PC-3 (cell line): ENCODE data around the gene KRTAP10-4. TPM values are rescaled to one million over a fixed set of nuclear protein-coding genes. Genes with fewer than 3 reads are reported as not detected.
"Not testable (repeated sequence)": the region's sequence is repeated elsewhere in the genome, so short reads cannot be mapped to it uniquely, and the experiment has no call there.

Experiments used
- ATAC-seq: fragments of 200-7000 bp; cut with Tn5 transposase; 2 replicates; pipeline ENCODE4 v1.9.1; 2020; ENCODE audit warnings: mild to moderate bottlenecking, moderate library complexity
- BruUV-seq: library from RNA; stranded (reverse); fragments of 400-500 nt; replicated peaks from 2 replicates; lab custom pipeline; 2021; lab: Mats Ljungman, UMichigan
- CTCF ChIA-PET: fragments of 300-600 bp; sonication (Branson Sonifier 250); formaldehyde crosslinking; loops from one replicate; lab custom pipeline; 2022; ENCODE audit warnings: antibody characterized with exemption; lab: Charles Lee
- POLR2A ChIA-PET: fragments of 300-600 bp; sonication (Branson Sonifier 250); formaldehyde crosslinking; loops from one replicate; lab custom pipeline; 2022; ENCODE audit warnings: antibody characterized with exemption; ENCODE audit not compliant: unreplicated experiment; lab: Charles Lee
- DNase-seq: peaks from one replicate; pipeline ENCODE4 v3.0.0-alpha.2; 2015
- H2AFZ ChIP-seq: fragments of 300-600 bp; sonication (generic); 2 replicates; pipeline ENCODE4 v1.6.0; 2016; ENCODE audit warnings: antibody characterized with exemption, low read length
- H3F3A ChIP-seq: fragments of 300-600 bp; sonication (generic); one replicate; pipeline ENCODE4 v1.6.0; 2017; ENCODE audit warnings: antibody characterized with exemption, low read length, control low read depth, mild to moderate bottlenecking; ENCODE audit not compliant: unreplicated experiment
- H3K27ac ChIP-seq: fragments of 300-600 bp; sonication (generic); 2 replicates; pipeline ENCODE4 v1.5.1; 2016; ENCODE audit warnings: mild to moderate bottlenecking, low read length
- H3K27me3 ChIP-seq: fragments of 300-600 bp; sonication (generic); 2 replicates; pipeline ENCODE4 v1.6.1; 2016; ENCODE audit warnings: low read length, mixed read lengths
- H3K36me3 ChIP-seq: fragments of 300-600 bp; sonication (generic); 2 replicates; pipeline ENCODE4 v1.6.1; 2016; ENCODE audit warnings: low read depth, mixed run types, low read length, mixed read lengths
- H3K4me1 ChIP-seq: fragments of 300-600 bp; sonication (generic); 2 replicates; pipeline ENCODE4 v1.5.1; 2016; ENCODE audit warnings: low read length; ENCODE audit not compliant: insufficient read depth
- H3K4me2 ChIP-seq: fragments of 300-600 bp; sonication (generic); 2 replicates; pipeline ENCODE4 v1.6.0; 2016; ENCODE audit warnings: low read length
- H3K4me3 ChIP-seq: fragments of 300-600 bp; sonication (generic); 2 replicates; pipeline ENCODE4 v1.5.1; 2016; ENCODE audit warnings: mild to moderate bottlenecking, low read length, mixed read lengths
- H3K79me2 ChIP-seq: fragments of 300-600 bp; sonication (generic); 2 replicates; pipeline ENCODE4 v1.6.1; 2017; ENCODE audit warnings: low read length, mixed read lengths
- H3K9ac ChIP-seq: fragments of 300-600 bp; sonication (generic); 2 replicates; pipeline ENCODE4 v1.6.0; 2016; ENCODE audit warnings: mild to moderate bottlenecking, low read length
- H3K9me2 ChIP-seq: fragments of 300-600 bp; sonication (generic); replicated peaks from 2 replicates; pipeline ENCODE4 v1.6.1; 2016; ENCODE audit warnings: mixed run types, low read length, mixed read lengths
- H3K9me3 ChIP-seq: fragments of 300-600 bp; sonication (generic); 2 replicates; pipeline ENCODE4 v1.6.1; 2016; ENCODE audit warnings: low read length, mixed read lengths
- H4K20me1 ChIP-seq: fragments of 300-600 bp; sonication (generic); 2 replicates; pipeline ENCODE4 v1.6.1; 2016; ENCODE audit warnings: low read length, mixed read lengths
- EZH2 ChIP-seq: fragments of 300-600 bp; sonication (generic); IDR thresholded peaks from one replicate; pipeline ENCODE4 v1.6.1; 2017; ENCODE audit warnings: antibody characterized with exemption, mild to moderate bottlenecking, low read length; ENCODE audit not compliant: unreplicated experiment
- EZH2phosphoT487 ChIP-seq: fragments of 300-600 bp; sonication (generic); IDR thresholded peaks from 2 replicates; pipeline ENCODE4 v1.6.1; 2018; ENCODE audit warnings: mild to moderate bottlenecking, antibody characterized with exemption, low read length, borderline replicate concordance
- intact Hi-C: fragments of 100-400 bp; cut with micrococcal nuclease; formaldehyde crosslinking; loops from 2 replicates; pipeline ENCODE4 v1.9.0; 2023
- total RNA-seq: library from RNA; depleted of rRNA; stranded (reverse); fragments of >200 nt; gene quantifications from 2 replicates; pipeline ENCODE4 v1.2.3, GENCODE V29; 2014
- TF ChIP-seq, protein P1 (sequence below): fragments of 300-600 bp; sonication (generic); conservative IDR thresholded peaks from 2 replicates; pipeline ENCODE4 v1.5.1; 2017; ENCODE audit warnings: antibody characterized with exemption, low read depth, mild to moderate bottlenecking, low read length

The KRTAP10-4 gene
- total RNA-seq, 1 experiment from 2014 or later, result not detected

DNA sequence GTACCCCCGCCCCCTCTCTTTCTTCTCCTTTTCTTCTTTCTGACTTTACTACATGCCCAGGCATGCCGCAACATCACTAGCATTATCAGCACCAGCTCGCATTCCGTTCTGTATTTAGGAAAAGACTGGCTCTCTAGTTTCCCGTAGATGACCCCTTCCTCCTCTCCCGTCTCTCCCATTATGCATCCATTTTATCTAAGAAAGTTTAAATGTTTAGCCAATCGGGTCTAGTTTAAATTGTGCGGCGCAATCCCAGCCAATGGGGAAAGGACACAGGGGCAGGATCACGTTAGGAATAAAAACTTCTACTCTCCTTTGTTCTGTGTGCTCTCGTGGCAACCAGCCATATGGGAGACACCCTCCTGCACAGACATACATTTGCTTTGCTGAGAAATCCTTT lies 24.5 kb downstream of the KRTAP10-4 start:
- no peak overlapping the region for H3K4me2 ChIP-seq
- H3K79me2 ChIP-seq, result no peaks in the 10 kb centered on the region
- DNase-seq, result no peak
- ChIA-PET POLR2A (no interaction called here), CTCF (no interaction called here)
- no peak for ATAC-seq
- TF ChIP-seq, protein P1, sequence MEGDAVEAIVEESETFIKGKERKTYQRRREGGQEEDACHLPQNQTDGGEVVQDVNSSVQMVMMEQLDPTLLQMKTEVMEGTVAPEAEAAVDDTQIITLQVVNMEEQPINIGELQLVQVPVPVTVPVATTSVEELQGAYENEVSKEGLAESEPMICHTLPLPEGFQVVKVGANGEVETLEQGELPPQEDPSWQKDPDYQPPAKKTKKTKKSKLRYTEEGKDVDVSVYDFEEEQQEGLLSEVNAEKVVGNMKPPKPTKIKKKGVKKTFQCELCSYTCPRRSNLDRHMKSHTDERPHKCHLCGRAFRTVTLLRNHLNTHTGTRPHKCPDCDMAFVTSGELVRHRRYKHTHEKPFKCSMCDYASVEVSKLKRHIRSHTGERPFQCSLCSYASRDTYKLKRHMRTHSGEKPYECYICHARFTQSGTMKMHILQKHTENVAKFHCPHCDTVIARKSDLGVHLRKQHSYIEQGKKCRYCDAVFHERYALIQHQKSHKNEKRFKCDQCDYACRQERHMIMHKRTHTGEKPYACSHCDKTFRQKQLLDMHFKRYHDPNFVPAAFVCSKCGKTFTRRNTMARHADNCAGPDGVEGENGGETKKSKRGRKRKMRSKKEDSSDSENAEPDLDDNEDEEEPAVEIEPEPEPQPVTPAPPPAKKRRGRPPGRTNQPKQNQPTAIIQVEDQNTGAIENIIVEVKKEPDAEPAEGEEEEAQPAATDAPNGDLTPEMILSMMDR, result no peak
- TF ChIP-seq EZH2, result no peak
- TF ChIP-seq EZH2phosphoT487, result no peak
- H3K9ac ChIP-seq, result no peak overlapping the region
- no TSS peak for BruUV-seq
- no peaks in the 10 kb centered on the region for H3K9me2 ChIP-seq
- no peaks in the 10 kb centered on the region for H4K20me1 ChIP-seq
- no peak overlapping the region for H3K4me3 ChIP-seq
- H3F3A ChIP-seq, result no peaks in the 10 kb centered on the region
- H2AFZ ChIP-seq, result no peak overlapping the region
- peaks cover 12% of the 10 kb centered on the region for H3K4me1 ChIP-seq
- H3K27me3 ChIP-seq, result no peaks in the 10 kb centered on the region
- H3K36me3 ChIP-seq, result no peaks in the 10 kb centered on the region
- H3K9me3 ChIP-seq, result no peaks in the 10 kb centered on the region
- intact Hi-C loops, result no loop called here
- no peak overlapping the region for H3K27ac ChIP-seq

GRCh38 chr21:44599264-44600029 lies 25.9 kb downstream of the KRTAP10-4 start:
- Histone ChIP-seq H3K4me1 (peaks cover 12% of the 10 kb centered on the region), H3K79me2 (no peaks in the 10 kb centered on the region), H3K9me2 (no peaks in the 10 kb centered on the region), H3F3A (no peaks in the 10 kb centered on the region), H3K9me3 (no peaks in the 10 kb centered on the region), H4K20me1 (no peaks in the 10 kb centered on the region), H3K4me2 (no peak overlapping the region), H2AFZ (no peak overlapping the region), H3K4me3 (no peak overlapping the region), H3K27ac (no peak overlapping the region), H3K27me3 (no peaks in the 10 kb centered on the region), H3K36me3 (no peaks in the 10 kb centered on the region), H3K9ac (no peak overlapping the region)
- BruUV-seq, result no TSS peak
- DNase-seq (no peak), ATAC-seq (no peak)
- CTCF ChIA-PET, result no interaction called here
- no peak for TF ChIP-seq EZH2phosphoT487
- TF ChIP-seq, protein P1, result no peak
- POLR2A ChIA-PET, result no interaction called here
- intact Hi-C loops, result no loop called here

GRCh38 chr21:44600118-44600978 lies 26.8 kb downstream of the KRTAP10-4 start, which contains the start of gene KRTAP10-7:
Gene KRTAP10-7, plus strand, starts transcription at chr21:44600597. Its CDS starts 25 bp downstream, at chr21:44600622.
- H3K9me3 ChIP-seq, ATAC-seq, H3F3A ChIP-seq, H3K27ac ChIP-seq, H3K27me3 ChIP-seq, H3K79me2 ChIP-seq, H3K9ac ChIP-seq, H4K20me1 ChIP-seq, intact Hi-C loops, H3K36me3 ChIP-seq, BruUV-seq, POLR2A ChIA-PET, DNase-seq, H3K9me2 ChIP-seq, H3K4me3 ChIP-seq, H2AFZ ChIP-seq, H3K4me2 ChIP-seq: not testable (repeated sequence)
- CTCF ChIA-PET, result interaction anchor here (0.7 kb wide), 1 partner anchor 193 kb away, joined by 4 read pairs; no protein-coding TSS in a partner anchor
- H3K4me1 ChIP-seq, result peaks cover 12% of the 10 kb centered on the region

DNA sequence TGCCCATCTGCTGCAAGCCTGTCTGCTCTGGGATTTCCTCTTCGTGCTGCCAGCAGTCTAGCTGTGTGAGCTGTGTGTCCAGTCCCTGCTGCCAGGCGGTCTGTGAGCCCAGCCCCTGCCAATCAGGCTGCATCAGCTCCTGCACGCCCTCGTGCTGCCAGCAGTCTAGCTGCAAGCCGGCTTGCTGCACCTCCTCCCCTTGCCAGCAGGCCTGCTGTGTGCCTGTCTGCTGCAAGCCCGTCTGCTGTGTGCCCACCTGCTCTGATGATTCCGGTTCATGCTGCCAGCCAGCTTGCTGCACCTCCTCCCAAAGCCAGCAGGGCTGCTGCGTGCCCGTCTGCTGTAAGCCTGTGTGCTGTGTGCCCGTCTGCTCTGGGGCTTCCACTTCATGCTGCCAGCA lies 27.6 kb downstream of the KRTAP10-4 start:
- H3K9ac ChIP-seq, H3K9me3 ChIP-seq, BruUV-seq, ATAC-seq, H3K79me2 ChIP-seq, H3F3A ChIP-seq, H3K27ac ChIP-seq, H4K20me1 ChIP-seq, H2AFZ ChIP-seq, intact Hi-C loops, H3K4me2 ChIP-seq, DNase-seq, POLR2A ChIA-PET, H3K4me3 ChIP-seq, H3K27me3 ChIP-seq, H3K9me2 ChIP-seq, H3K36me3 ChIP-seq, H3K4me1 ChIP-seq: not testable (repeated sequence)
- CTCF ChIA-PET, result interaction anchor here (0.7 kb wide), 1 partner anchor 192 kb away, joined by 4 read pairs; no protein-coding TSS in a partner anchor
